Tibial nerve (tissue), 4 donors: Measurements from ENCODE around the gene AMBRA1. TPM values are rescaled to one million over a fixed set of nuclear protein-coding genes. Genes with fewer than 3 reads are reported as not detected.
"Not testable (repeated sequence)": the region's sequence is repeated elsewhere in the genome, so short reads cannot be mapped to it uniquely, and the experiment has no call there.

ENCODE experiments used
- DNase-seq, 2 donors: peaks; one replicate each; pipeline ENCODE4 v3.0.0-alpha.2; 2019; ENCODE audit warnings: low spot score in 2 of 2
- H3K27ac ChIP-seq, 4 donors: fragments of 200-600 bp; sonication (generic) in 3 of 4; one replicate each; pipeline ENCODE4 v1.5.1; 2017 to 2019; ENCODE audit warnings: mild to moderate bottlenecking in 1 of 4
- H3K27me3 ChIP-seq, 2 donors: fragments of 200-600 bp; sonication (generic) in 1 of 2; one replicate each; pipeline versions ENCODE4 v1.5.1 to v1.6.0; 2017 to 2019
- H3K36me3 ChIP-seq, 3 donors: fragments of 200-600 bp; sonication (generic); one replicate each; pipeline ENCODE4 v1.5.1; 2018 to 2019
- H3K4me1 ChIP-seq, 4 donors: fragments of 200-600 bp; sonication (generic) in 3 of 4; one replicate each; pipeline ENCODE4 v1.5.1; 2017 to 2019
- H3K4me3 ChIP-seq, 4 donors: fragments of 200-600 bp; sonication (generic) in 3 of 4; one replicate each; pipeline ENCODE4 v1.5.1; 2017 to 2019; ENCODE audit warnings: mild to moderate bottlenecking in 1 of 4, moderate library complexity in 1 of 4
- H3K9me3 ChIP-seq, 4 donors: fragments of 200-600 bp; sonication (generic) in 3 of 4; one replicate each; pipeline ENCODE4 v1.5.1; 2017 to 2019
- EP300 ChIP-seq, 2 donors: sonication (generic); formaldehyde crosslinking; IDR thresholded peaks; one replicate each; pipeline ENCODE4 v1.6.1; 2017; ENCODE audit warnings: antibody characterized with exemption in 2 of 2, mild to moderate bottlenecking in 1 of 2
- POLR2A ChIP-seq, 2 donors: fragments of 450-650 bp; IDR thresholded peaks; one replicate each; pipeline ENCODE4 v1.6.1; 2017; ENCODE audit warnings: antibody characterized with exemption in 2 of 2, mild to moderate bottlenecking in 2 of 2, moderate library complexity in 2 of 2
- WGBS, 2 donors: methylation state at CpG; one replicate each; pipeline ENCODE4 v1.1.5; 2018; 5-methylcytosine and 5-hydroxymethylcytosine counted together
- total RNA-seq, 4 donors: library from RNA; depleted of rRNA; stranded (reverse); fragments of >200 nt; gene quantifications; one replicate each; pipeline ENCODE4 v1.1.0, GENCODE V29; 2016
- TF ChIP-seq, protein P1 (sequence below), 5 experiments: fragments of 200-600 bp in 3 of 5; fragments of 450-650 bp in 2 of 5; sonication (generic) in 3 of 5; IDR thresholded peaks; one replicate each; pipeline ENCODE4 v1.5.1; 2016 to 2019; ENCODE audit warnings: antibody characterized with exemption in 5 of 5, mild to moderate bottlenecking in 3 of 5, moderate library complexity in 2 of 5

The AMBRA1 gene
- total RNA-seq, 4 donors from 2014 or later, result 31.0 to 43.7 (median 35.8) TPM

DNA sequence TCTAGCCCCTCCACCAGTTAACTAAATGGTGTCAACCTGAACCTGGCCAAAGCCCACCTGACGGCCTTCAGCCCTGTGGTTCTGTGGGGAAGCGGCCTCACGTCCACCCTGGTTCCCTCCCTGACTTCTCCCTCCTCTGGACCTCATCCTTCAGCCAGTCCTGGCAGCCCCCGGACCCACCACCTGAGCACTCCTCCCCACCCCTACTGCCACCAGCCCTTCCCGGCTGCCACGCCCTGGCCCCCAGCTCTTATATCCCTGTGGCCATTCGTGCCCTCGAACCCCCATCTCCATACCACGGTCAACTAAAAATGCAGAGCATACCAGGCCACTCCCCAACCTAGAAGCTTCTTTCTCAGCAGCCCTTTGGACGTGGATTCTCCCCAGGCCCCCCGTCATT lies 216.5 kb downstream of the AMBRA1 start:
- Histone ChIP-seq H3K27ac (no peak overlapping the region), H3K9me3 (no peaks in the 10 kb centered on the region), H3K4me1 (peaks cover 0 to 23% (median 10%) of the 10 kb centered on the region in 4 donors), H3K36me3 (peaks cover 0 to 62% (median 15%) of the 10 kb centered on the region in 3 donors), H3K4me3 (no peak overlapping the region), H3K27me3 (peaks cover 0 to 4% of the 10 kb centered on the region in 2 donors)
- WGBS, 2 donors, result 92 to 93% methylated on average over 11 of the region's 11 CpGs
- TF ChIP-seq, protein P1, sequence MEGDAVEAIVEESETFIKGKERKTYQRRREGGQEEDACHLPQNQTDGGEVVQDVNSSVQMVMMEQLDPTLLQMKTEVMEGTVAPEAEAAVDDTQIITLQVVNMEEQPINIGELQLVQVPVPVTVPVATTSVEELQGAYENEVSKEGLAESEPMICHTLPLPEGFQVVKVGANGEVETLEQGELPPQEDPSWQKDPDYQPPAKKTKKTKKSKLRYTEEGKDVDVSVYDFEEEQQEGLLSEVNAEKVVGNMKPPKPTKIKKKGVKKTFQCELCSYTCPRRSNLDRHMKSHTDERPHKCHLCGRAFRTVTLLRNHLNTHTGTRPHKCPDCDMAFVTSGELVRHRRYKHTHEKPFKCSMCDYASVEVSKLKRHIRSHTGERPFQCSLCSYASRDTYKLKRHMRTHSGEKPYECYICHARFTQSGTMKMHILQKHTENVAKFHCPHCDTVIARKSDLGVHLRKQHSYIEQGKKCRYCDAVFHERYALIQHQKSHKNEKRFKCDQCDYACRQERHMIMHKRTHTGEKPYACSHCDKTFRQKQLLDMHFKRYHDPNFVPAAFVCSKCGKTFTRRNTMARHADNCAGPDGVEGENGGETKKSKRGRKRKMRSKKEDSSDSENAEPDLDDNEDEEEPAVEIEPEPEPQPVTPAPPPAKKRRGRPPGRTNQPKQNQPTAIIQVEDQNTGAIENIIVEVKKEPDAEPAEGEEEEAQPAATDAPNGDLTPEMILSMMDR (IDR thresholded peaks at IDR 0.05), result no peak
- TF ChIP-seq POLR2A (IDR thresholded peaks at IDR 0.05) (no peak), EP300 (IDR thresholded peaks at IDR 0.05) (no peak)
- DNase-seq, result no peak

DNA sequence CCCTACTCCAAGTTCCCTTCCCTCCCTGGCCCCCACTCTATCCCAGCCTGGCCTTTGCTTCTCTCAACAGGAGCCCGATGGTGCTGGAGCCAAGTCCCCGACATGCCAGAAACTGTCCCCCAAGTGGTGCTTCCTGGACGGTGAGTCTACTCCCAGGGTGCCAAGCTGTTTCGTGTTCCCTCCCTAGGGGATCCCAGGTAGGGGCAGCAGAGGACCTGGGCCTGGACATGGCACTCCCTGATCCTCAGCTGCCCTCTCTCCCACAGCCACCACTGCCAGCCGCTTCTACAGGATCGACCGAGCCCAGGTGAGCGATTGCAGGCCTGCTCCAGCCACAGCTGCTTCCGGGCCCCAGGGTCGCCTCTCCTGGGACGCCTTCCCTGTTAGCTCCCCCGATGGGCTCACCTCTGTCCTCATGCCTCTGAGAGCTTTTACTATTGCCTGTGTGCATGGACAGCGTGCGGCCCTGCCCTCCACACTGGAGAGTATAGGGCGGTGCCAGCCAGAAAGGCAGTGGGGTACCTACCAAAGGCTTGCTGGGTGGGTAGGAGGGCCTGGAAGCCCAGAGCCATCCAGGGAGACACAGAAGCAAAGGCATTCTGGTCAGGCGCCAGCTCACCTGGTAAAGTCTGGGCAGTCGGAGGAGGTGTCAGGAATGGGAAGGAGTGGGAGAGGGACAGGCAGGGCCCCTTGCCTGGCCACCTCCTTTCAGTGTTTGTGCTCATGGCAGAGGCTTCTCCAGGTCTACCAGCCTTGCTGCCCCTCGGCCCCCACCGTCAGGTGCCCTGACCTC lies 217.4 kb downstream of the AMBRA1 start:
- WGBS, 2 donors, result 77 to 88% methylated on average over 12 to 13 of the region's 19 CpGs
- H3K4me3 ChIP-seq, result no peak overlapping the region
- no peaks in the 10 kb centered on the region for H3K27me3 ChIP-seq
- H3K36me3 ChIP-seq, result peaks cover 0 to 70% (median 15%) of the 10 kb centered on the region in 3 donors
- H3K27ac ChIP-seq, result no peak overlapping the region
- peaks cover 0 to 17% (median 3%) of the 10 kb centered on the region in 4 donors for H3K4me1 ChIP-seq
- TF ChIP-seq EP300 (IDR thresholded peaks at IDR 0.05), result no peak
- TF ChIP-seq, protein P1 (IDR thresholded peaks at IDR 0.05), result no peak
- TF ChIP-seq POLR2A (IDR thresholded peaks at IDR 0.05), result no peak
- DNase-seq, result no peak
- no peaks in the 10 kb centered on the region for H3K9me3 ChIP-seq

DNA sequence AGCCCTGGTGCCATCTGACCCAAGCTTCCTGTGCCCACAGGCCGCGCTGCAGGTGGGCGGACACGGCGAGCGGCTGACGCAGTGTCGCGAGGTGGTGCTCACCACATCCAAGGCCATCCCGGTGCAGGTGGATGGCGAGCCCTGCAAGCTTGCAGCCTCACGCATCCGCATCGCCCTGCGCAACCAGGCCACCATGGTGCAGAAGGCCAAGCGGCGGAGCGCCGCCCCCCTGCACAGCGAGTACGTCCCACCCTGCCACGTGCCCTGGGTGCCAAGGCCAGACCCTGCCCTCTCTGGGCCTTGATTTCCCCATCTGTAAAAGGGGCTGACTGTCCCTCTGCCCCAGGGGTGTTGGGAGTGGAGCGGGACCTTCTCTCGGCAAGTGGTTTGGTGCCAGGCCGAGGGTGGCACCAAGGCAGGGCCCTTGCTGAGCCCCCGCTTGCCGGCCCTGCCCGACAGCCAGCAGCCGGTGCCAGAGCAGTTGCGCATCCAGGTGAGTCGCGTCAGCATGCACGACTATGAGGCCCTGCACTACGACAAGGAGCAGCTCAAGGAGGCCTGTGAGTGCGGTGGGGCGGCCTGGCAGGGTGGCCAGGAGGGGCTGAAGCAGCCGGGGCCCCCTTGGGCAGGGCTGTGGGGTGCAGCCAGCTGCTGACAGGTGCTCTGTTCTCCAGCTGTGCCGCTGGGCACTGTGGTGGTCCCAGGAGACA lies 218.3 kb downstream of the AMBRA1 start:
- Histone ChIP-seq H3K27me3 (no peaks in the 10 kb centered on the region), H3K27ac (no peak overlapping the region), H3K4me3 (no peak overlapping the region), H3K4me1 (peaks cover 0 to 11% (median 3%) of the 10 kb centered on the region in 4 donors), H3K36me3 (peaks cover 0 to 80% (median 15%) of the 10 kb centered on the region in 3 donors), H3K9me3 (no peaks in the 10 kb centered on the region)
- DNase-seq, result no peak
- no peak for TF ChIP-seq POLR2A (IDR thresholded peaks at IDR 0.05)
- TF ChIP-seq EP300 (IDR thresholded peaks at IDR 0.05), result no peak
- TF ChIP-seq, protein P1 (IDR thresholded peaks at IDR 0.05), result no peak
- 91 to 93% methylated on average over 21 to 37 of the region's 38 CpGs for WGBS, 2 donors

DNA sequence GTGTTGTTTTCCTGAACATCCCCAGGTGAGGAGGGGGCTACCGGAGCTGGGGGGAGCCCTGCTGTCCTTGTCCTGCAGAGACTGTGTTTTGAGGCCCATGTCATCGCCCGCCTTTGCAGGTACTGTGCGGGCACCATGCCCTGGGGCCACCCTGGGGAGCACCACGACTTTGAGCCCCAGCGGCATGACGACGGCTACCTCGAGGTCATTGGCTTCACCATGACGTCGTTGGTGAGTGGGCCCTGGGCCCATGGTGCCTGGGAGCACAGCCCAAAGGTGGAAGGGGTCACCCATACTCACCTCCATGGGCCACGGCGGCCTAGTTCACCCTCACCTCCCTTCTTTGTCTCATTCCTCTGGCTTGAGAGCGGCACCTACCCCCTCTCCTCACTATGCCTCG lies 219.0 kb downstream of the AMBRA1 start:
- TF ChIP-seq POLR2A (IDR thresholded peaks at IDR 0.05), result no peak
- WGBS, 2 donors, result 87 to 90% methylated on average over 14 to 15 of the region's 15 CpGs
- no peak for DNase-seq
- H3K9me3 ChIP-seq, result no peaks in the 10 kb centered on the region
- H3K27ac ChIP-seq, result no peak overlapping the region
- peaks cover 0 to 87% (median 15%) of the 10 kb centered on the region in 3 donors for H3K36me3 ChIP-seq
- H3K4me3 ChIP-seq, result no peak overlapping the region
- H3K4me1 ChIP-seq, result peaks cover 0 to 5% (median 2%) of the 10 kb centered on the region in 4 donors
- no peaks in the 10 kb centered on the region for H3K27me3 ChIP-seq

DNA sequence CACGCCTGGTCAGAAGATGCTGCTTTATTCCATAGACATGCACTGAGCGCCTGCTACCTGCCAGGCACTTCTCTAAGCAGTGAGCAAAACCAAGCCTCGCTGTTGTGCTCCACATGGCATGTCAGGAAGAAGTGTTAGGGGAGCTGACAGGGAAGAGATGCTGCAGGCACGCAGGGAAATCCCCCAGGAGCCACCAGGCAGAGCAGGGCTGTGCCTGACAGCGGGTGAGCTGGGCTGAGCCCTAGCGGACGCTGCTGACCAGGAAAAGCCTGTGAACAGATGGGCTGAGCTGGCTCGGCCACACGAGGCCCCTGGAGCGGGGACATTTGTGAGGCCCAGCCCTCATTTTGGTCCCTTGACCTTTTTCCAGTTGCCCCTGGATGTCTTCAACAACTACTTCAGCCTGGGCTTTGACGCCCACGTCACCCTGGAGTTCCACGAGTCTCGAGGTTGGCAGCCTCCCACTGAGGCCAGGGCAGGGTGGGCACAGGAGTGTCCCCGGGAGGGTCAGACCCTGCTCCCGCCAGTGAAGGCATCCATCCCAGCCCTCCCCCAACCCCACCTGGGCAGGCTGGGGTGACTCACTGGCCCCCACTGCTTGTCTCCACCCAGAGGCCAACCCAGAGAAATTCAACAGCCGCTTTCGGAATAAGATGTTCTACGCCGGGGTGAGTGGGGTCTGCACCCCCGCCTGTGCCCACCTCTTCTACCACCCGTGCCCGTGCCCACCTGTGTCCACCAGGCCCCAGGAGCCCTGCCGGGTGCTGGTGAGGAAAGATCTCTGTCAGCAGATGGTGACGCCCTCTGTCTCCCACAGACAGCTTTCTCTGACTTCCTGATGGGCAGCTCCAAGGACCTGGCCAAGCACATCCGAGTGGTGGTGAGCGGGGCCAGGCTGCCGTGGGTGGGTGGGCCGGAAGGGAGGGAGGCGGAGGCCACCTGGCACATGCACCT lies 219.8 kb downstream of the AMBRA1 start:
- Histone ChIP-seq H3K27me3 (no peaks in the 10 kb centered on the region), H3K36me3 (peaks cover 0 to 91% (median 15%) of the 10 kb centered on the region in 3 donors), H3K4me1 (no peaks in the 10 kb centered on the region), H3K27ac (no peak overlapping the region), H3K4me3 (no peak overlapping the region), H3K9me3 (no peaks in the 10 kb centered on the region)
- no peak for DNase-seq
- TF ChIP-seq, protein P1 (IDR thresholded peaks at IDR 0.05), result no peak
- no peak for TF ChIP-seq POLR2A (IDR thresholded peaks at IDR 0.05)
- no peak for TF ChIP-seq EP300 (IDR thresholded peaks at IDR 0.05)
- WGBS, 2 donors, result 85% methylated on average over 26 to 29 of the region's 30 CpGs

DNA sequence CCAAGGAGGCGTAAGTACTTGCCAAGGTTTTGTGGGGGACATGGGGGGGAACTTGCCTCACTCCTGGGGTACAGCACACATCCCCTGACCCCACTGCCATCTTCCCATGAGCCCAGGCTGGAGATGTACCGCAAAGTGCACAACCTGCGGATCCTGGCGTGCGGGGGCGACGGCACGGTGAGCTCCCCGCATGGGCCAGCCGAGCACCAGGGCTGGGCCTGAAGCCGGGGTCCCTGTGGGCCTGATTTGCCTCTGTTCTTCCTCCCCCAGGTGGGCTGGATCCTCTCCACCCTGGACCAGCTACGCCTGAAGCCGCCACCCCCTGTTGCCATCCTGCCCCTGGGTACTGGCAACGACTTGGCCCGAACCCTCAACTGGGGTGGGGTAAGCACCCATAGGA lies 221.3 kb downstream of the AMBRA1 start:
- not testable (repeated sequence) for H3K27me3 ChIP-seq, DNase-seq, H3K9me3 ChIP-seq, H3K4me1 ChIP-seq, H3K27ac ChIP-seq, H3K4me3 ChIP-seq
- peaks cover 0 to 86% (median 15%) of the 10 kb centered on the region in 3 donors for H3K36me3 ChIP-seq
- 97 to 98% methylated on average over 5 to 8 of the region's 15 CpGs for WGBS, 2 donors
